AG04450 (cell line): ENCODE results near the gene BRD4. TPM values are rescaled to one million over a fixed set of nuclear protein-coding genes. Genes with fewer than 3 reads are reported as not detected.

ENCODE experiments used
- CTCF ChIA-PET: fragments of 300-600, 350-600 bp; formaldehyde crosslinking; extraction: SDS; loops from one replicate; lab custom pipeline; 2022; ENCODE audit warnings: antibody characterized with exemption, inconsistent platforms; lab: Charles Lee
- POLR2A ChIA-PET: fragments of 350-600 bp; formaldehyde crosslinking; extraction: SDS; loops from one replicate; lab custom pipeline; 2021; ENCODE audit warnings: antibody characterized with exemption, inconsistent platforms; lab: Yijun Ruan, JAX
- DNase-seq: peaks from one replicate; pipeline ENCODE4 v3.0.0-alpha.2; 2011; ENCODE audit warnings: low read depth, low spot score
- H3K27ac ChIP-seq: one replicate; pipeline ENCODE4 v1.5.1; 2012; ENCODE audit warnings: low read depth, low read length, control low read depth
- H3K27me3 ChIP-seq: one replicate; pipeline ENCODE4 v1.6.0; 2012; ENCODE audit warnings: low read length; ENCODE audit not compliant: control insufficient read depth, insufficient read depth
- H3K4me3 ChIP-seq: 2 replicates; pipeline ENCODE4 v1.5.1; 2011; ENCODE audit warnings: mild to moderate bottlenecking, low read depth, low read length, control low read depth
- H3K9me3 ChIP-seq: 2 replicates; pipeline ENCODE4 v1.5.1; 2012; ENCODE audit warnings: low read length; ENCODE audit not compliant: control insufficient read depth, insufficient read depth
- CTCF ChIP-seq: IDR thresholded peaks from 2 replicates; pipeline ENCODE4 v1.5.1; 2011; ENCODE audit warnings: low read depth, low read length, control low read depth, inconsistent platforms
- polyA plus RNA-seq: library from polyadenylated mRNA; depleted of rRNA; stranded (reverse); fragments of >200 nt; gene quantifications from 2 replicates; pipeline ENCODE4 v1.2.3, GENCODE V29; 2011

The BRD4 gene
- polyA plus RNA-seq, 1 experiment: 7.8 TPM

GRCh38 chr19:15253513-15253912 is 78.8 kb downstream of the BRD4 start:
- no peak for DNase-seq
- CTCF ChIA-PET: interaction anchor here (1.1 to 1.8 kb wide), 2 partner anchors 10 to 80 kb away, joined by 3 to 4 read pairs; no protein-coding TSS in a partner anchor

GRCh38 chr19:15253061-15253460 is 79.3 kb downstream of the BRD4 start:
- DNase-seq: no peak
- TF ChIP-seq CTCF: no peak
- ChIA-PET POLR2A (no interaction called here), CTCF (interaction anchor here (1.1 to 2.0 kb wide), 4 partner anchors 10 to 152 kb away, joined by 3 to 8 read pairs (median 6); no protein-coding TSS in a partner anchor)
- Histone ChIP-seq H3K27ac (peak overlapping the region; percentile 39), H3K27me3 (no peaks in the 10 kb centered on the region), H3K9me3 (no peaks in the 10 kb centered on the region), H3K4me3 (no peak overlapping the region)

More at GRCh38 chr19:15253513-15253912, 78.8 kb downstream of the BRD4 start:
- H3K9me3 ChIP-seq: no peaks in the 10 kb centered on the region
- no peak for TF ChIP-seq CTCF
- no peak overlapping the region for H3K4me3 ChIP-seq
- no peaks in the 10 kb centered on the region for H3K27me3 ChIP-seq
- POLR2A ChIA-PET: no interaction called here
- H3K27ac ChIP-seq: no peak overlapping the region

GRCh38 chr19:15252398-15253018 is 79.8 kb downstream of the BRD4 start:
- Histone ChIP-seq H3K27me3 (no peaks in the 10 kb centered on the region), H3K4me3 (no peak overlapping the region), H3K9me3 (no peaks in the 10 kb centered on the region), H3K27ac (peak overlapping the region; percentile 100)
- DNase-seq: no peak
- ChIA-PET CTCF (interaction anchor here (0.6 to 2.4 kb wide), 16 partner anchors 10 to 302 kb away, joined by 3 to 10 read pairs (median 4); no protein-coding TSS in a partner anchor), POLR2A (interaction anchor here (0.6 to 2.9 kb wide), 4 partner anchors 14 to 126 kb away, joined by 3 to 15 read pairs (median 8); partner anchors contain the start of gene AKAP8)
- TF ChIP-seq CTCF: peak; percentile 56

GRCh38 chr19:15251749-15252397 is 80.5 kb downstream of the BRD4 start:
- no peaks in the 10 kb centered on the region for H3K9me3 ChIP-seq
- ChIA-PET CTCF (interaction anchor here (0.6 to 2.4 kb wide), 21 partner anchors 11 to 303 kb away, joined by 3 to 10 read pairs (median 4); partner anchors contain the start of gene AKAP8L), POLR2A (interaction anchor here (0.6 to 2.9 kb wide), 5 partner anchors 13 to 127 kb away, joined by 3 to 15 read pairs (median 8); partner anchors contain the start of gene AKAP8)
- DNase-seq: peak; percentile 90
- peak overlapping the region; percentile 34; the same call in 1 of the 2 replicates for H3K4me3 ChIP-seq
- peak overlapping the region; percentile 100 for H3K27ac ChIP-seq
- H3K27me3 ChIP-seq: no peaks in the 10 kb centered on the region
- peak; percentile 64 for TF ChIP-seq CTCF
